ENCODE results near the gene KASH5. TPM values are rescaled to one million over a fixed set of nuclear protein-coding genes. Genes with fewer than 3 reads are reported as not detected.
"Not testable (repeated sequence)": the region's sequence is repeated elsewhere in the genome, so short reads cannot be mapped to it uniquely, and the experiment has no call there.

Gene KASH5
- total RNA-seq, 1 donor from 2014 or later, result not detected

DNA sequence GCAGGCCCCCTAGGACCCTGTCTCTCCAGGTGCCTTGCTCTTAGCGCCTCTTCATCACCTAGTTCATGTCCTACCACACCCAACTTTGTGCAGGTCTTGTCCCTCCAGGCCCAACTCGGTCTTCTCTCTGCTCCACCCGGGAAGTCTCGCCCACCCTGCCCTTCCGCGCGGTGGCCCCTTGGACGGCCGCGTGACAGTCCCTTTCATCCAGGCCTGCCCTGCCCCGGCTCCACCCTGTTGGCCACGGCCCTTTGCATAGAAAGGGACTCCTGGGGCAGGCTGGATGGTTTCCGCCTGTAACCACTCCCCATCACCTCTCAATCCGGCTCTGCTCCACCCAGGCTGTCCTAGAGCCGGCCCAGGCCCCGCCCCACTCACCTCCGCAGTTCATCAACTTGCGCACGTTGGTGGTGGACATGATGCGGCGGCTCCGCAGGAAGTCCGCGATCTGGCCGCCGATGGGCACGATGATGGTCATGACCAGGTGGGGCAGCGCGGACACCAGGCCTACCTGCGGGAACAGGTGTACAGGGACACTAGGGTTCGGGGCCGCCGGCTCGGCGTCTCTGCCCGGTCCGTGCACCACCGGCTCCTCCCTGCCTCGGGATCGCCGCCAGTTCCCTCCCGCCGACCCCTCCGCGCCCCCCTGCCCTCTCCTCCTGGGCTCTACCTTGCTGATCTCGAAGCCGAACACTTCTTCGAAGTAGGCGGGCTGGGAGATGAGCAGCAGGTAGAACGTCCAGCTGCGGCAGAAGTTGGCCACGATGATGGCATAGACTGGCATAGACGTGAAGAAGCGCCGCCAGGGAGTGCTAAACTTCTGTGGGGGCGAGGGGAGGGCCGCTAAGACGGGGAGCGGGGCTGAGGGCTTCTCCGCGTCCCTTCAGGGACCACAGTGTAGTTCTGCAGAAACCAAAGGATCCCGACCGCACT, 44.4 kb downstream of the KASH5 start:
- FAIRE-seq (no peak), DNase-seq (ENCODE audit: low spot score in 2 of 2) (no peak)

- DNase-seq (ENCODE audit: low spot score in 2 of 2), result no peak
- no peak for FAIRE-seq
Measured at GRCh38 chr19:49433240-49433901, 45.3 kb downstream of the KASH5 start.

DNA sequence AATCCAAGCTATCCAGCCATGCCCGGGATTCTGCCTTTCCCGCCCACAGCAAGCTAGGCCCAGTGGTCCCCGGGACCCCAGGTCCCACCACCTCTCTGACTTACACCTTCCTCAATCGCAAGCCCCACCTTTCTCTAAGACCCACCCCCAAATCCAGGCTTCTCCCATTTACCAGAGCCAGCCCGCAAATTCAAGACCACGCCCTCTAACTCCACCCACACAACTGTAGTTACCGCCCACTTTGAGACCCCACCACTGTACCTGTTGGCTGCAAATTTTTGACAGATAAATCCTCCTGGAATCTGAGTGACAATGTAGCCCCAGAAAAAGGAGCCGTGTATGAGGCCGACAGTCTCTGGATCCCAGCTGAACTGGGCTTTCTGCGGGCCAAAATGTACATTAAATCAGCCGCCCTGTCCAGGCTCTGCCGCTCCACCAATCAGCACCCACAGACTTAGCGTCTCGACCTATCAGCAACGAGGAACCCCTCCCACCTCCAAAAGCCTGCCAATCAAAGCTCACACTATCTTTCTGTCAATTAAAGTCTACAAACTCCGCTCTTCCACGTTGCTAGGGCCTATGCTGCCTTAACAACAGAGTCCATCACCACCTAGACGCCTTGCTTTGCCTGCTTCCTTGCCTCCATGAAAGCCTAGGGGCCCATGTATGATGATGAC, 47.0 kb downstream of the KASH5 start:
- FAIRE-seq, result no peak
- DNase-seq (ENCODE audit: low spot score in 2 of 2), result no peak

DNA sequence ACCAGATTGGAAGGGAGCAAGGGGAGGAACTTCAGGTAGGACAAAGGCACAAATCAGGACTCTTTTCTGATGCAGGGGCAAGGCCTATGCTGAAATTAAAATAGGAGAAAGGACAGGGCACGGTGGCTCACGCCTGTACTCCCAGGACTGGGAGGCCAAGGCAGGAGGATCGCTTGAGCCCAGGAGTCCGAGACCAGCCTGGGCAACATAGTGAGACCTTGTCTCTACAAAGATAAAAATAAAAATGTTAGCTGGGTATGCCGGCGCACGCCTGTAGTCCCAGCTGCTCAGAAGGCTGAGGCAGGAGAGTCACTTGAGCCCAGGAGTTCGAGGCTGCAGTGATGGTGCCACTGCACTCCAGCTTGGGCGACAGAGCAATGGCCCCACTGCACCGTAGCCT, 47.6 kb downstream of the KASH5 start:
- no peak for FAIRE-seq
- DNase-seq (ENCODE audit: low spot score in 2 of 2), result no peak

GRCh38 chr19:49436381-49437017, 48.5 kb downstream of the KASH5 start:
- DNase-seq (ENCODE audit: low spot score in 2 of 2) (no peak), FAIRE-seq (no peak)

GRCh38 chr19:49437231-49437630, 49.2 kb downstream of the KASH5 start:
- FAIRE-seq (no peak), DNase-seq (ENCODE audit: low spot score in 2 of 2) (no peak)

- no peak for FAIRE-seq
- DNase-seq (ENCODE audit: low spot score in 2 of 2), result no peak
Measured at GRCh38 chr19:49438261-49438660, 50.2 kb downstream of the KASH5 start.

GRCh38 chr19:49439836-49440235, 51.8 kb downstream of the KASH5 start:
- no peak for FAIRE-seq
- no peak for DNase-seq (ENCODE audit: low spot score in 2 of 2)

DNA sequence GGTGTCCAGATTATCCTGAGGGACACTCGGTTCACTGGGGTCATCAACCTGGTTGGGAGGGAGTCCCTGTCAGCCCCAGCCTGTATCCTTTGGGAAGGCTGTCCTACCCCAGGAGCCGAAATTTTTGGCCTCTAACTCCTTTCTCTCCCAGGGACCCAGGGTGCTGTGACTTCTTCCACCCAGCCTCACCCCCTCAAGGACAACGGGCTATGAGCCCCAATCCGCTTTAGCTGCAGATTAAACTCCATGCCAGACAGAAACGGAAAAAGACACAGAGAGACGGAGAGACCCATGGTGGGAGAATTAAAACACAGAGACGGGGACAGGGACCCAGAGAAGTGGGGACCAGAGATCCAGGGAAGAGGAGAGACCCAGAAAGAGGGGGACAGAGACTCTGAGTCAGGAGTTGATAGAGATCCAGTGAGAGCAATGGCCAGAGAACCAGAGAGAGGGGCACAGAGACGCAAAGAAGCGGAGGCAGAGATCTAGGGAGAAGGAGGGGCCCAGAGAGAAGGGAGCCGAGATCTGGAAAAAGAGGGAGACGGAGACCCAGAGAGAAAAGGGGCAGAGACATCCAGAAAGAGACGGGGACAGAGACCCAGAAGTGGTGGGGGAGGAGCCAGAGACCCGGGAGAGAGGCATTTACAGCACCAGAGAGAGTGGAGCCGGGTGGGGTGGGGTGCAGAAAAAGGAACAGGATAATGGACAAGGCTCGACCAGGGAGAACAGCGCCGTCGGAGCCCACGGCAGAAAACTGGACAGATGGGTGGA, 52.6 kb downstream of the KASH5 start:
- FAIRE-seq (no peak), DNase-seq (ENCODE audit: low spot score in 2 of 2) (no peak)

DNA sequence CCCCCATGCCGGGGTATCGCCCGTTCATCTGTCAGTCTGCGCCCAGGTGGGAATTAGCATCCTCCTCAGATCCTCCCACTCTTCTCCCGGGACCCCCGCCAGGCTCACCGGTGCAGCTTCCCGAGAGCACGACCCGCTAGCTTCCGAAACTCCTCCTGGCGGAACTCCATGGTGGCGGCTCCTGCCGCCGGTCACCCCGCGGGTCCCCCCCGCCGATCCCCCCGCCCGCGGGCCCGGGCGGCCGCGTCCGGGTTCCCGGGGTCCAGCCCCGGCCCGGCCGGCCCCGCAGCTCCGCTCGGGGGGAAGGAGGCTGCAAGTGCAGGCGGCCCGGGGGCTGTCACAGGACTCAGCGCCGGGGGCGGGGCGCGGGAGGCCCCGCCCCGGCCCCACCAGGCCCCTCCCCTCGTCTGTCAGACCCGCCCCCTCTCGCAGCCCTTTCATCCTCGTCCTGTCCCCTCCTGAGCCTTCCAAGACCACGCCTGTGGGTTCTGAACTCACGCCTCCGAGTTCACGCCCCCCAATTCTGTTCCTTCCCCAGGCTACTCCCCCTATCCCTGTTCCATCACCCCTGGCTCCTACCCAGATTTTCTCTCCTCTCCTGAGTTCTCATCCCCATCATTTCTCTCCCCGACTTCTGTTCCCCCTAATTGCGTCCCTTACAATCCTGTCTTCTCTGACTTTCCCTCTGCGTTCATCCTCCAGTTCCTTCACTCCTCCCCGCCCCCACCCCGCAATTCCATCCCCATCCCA, 53.3 kb downstream of the KASH5 start, which contains the start of gene SLC17A7:
SLC17A7 (minus strand) TSS at position 318 of the 750 bp plus-strand sequence; CDS start at position 170, 148 bp downstream.
- FAIRE-seq (no peak), DNase-seq (ENCODE audit: low spot score in 2 of 2) (no peak)

DNA sequence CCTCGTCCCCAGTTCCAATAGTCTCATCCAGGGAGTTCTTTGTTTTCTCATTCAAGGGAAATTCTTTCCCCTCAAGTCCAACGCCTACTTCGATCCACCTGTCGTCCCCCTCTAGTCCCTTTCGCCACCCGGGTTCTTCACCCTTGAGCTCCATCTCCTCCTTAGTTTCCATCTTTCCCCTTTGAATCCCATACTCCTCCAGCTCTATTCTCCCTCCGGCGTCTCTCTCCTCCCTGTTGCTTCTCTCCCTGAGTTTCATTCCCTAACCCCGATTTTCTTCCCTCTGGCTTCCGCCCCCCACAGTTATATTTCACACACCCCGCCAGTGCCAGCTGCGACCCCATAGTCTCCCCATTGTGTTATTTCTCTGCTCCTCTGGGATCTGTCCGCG, 53.9 kb downstream of the KASH5 start:
- FAIRE-seq, result no peak
- DNase-seq (ENCODE audit: low spot score in 2 of 2), result no peak

DNA sequence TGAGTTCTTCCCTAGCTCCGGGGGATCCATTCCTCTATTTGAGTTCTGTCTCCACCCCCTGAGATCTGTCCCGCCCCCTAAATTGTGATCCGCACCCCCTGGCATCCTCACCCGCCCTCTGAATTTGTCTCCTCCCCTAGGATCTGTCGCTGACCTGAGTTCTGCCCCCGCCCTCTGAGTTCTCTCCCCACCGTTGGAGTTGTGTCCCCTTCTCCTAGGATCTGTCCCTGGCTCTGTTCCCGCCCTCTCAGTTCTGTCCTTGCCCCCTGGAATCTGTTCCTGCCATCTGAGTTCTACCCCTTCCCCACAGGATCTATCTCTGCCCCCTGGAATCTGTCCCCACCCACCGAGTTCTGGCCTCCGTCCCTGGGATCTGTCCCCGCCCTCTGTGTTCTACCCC, 54.3 kb downstream of the KASH5 start:
- DNase-seq (ENCODE audit: low spot score in 2 of 2) (no peak), FAIRE-seq (no peak)

DNA sequence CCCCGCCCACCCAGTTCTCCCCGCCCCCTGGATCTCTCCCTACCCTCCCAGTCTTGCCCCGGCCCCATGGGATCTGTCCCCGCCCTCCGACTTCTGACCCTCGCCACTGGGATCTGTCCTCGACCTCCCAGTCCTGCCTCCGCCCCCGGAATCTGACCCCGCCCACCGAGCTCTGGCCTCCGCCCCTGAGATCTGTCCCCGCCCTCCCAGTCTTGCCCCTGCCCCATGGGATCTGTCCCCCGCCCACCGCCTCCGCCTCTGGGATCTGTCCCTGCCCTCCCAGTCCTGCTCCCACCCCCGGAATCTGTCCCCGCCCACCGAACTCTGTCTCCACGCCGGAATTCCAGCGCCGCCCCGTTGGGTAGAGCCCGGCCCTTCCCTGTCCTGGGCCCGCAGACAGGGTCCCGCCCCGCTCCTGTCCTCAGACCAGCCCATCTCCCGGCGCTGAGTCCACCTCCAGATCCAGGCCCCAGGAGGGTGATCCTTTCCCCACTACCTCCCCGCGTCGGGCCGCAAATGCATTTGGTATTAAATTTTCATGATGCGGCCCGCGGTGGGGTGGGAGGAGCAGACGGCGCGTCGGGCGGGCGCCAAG, 54.8 kb downstream of the KASH5 start:
- DNase-seq (ENCODE audit: low spot score in 2 of 2), result peak; percentile 64 to 76
- FAIRE-seq, result no peak

- FAIRE-seq (no peak), DNase-seq (ENCODE audit: low spot score in 2 of 2) (peak; percentile 90 to 94)
Measured at GRCh38 chr19:49443366-49444099, 55.5 kb downstream of the KASH5 start.

- FAIRE-seq; DNase-seq (ENCODE audit: low spot score in 2 of 2): not testable (repeated sequence)
Measured at GRCh38 chr19:49444100-49444700, 56.2 kb downstream of the KASH5 start.

- DNase-seq (ENCODE audit: low spot score in 2 of 2) (no peak), FAIRE-seq (no peak)
Measured at GRCh38 chr19:49445997-49446396, 57.9 kb downstream of the KASH5 start.
